Right lobe of liver (tissue), 6 donors: Measurements from ENCODE around the gene GLO1. TPM values are rescaled to one million over a fixed set of nuclear protein-coding genes. Genes with fewer than 3 reads are reported as not detected.

Experiments used
- ATAC-seq, 4 donors: fragments of 200-7000 bp; cut with Tn5 transposase; one replicate each; pipeline ENCODE4 v1.9.1; 2020; ENCODE audit warnings: mild to moderate bottlenecking in 4 of 4, moderate library complexity in 4 of 4
- DNase-seq, 3 donors: peaks; one replicate each; pipeline ENCODE4 v3.0.0-alpha.2; 2020
- H3K27ac ChIP-seq, 3 donors: fragments of 200-600 bp; one replicate each; pipeline ENCODE4 v1.8.0; 2022
- H3K27me3 ChIP-seq, 2 donors: fragments of 200-600 bp; one replicate each; pipeline ENCODE4 v1.8.0; 2022
- H3K36me3 ChIP-seq, 4 donors: fragments of 200-600 bp; sonication (generic) in 1 of 4; one replicate each; pipeline versions ENCODE4 v1.5.1 to v1.8.0; 2017 to 2022; ENCODE audit warnings: control low read depth in 1 of 4
- H3K4me1 ChIP-seq, 4 donors: fragments of 200-600 bp; sonication (generic) in 1 of 4; one replicate each; pipeline versions ENCODE4 v1.5.1 to v1.8.0; 2017 to 2022; ENCODE audit warnings: control low read depth in 1 of 4
- H3K4me3 ChIP-seq, 3 donors: fragments of 200-600 bp; one replicate each; pipeline ENCODE4 v1.8.0; 2022
- H3K9me3 ChIP-seq, 4 donors: fragments of 200-600 bp; sonication (generic) in 1 of 4; one replicate each; pipeline versions ENCODE4 v1.5.1 to v1.8.0; 2017 to 2022; ENCODE audit warnings: control low read depth in 1 of 4
- POLR2A ChIP-seq: fragments of 450-650 bp; IDR thresholded peaks from one replicate; pipeline ENCODE4 v1.6.1; 2017; ENCODE audit warnings: antibody characterized with exemption, mild to moderate bottlenecking
- WGBS: methylation state at CpG from one replicate; pipeline ENCODE4 v1.1.6; 2018; ENCODE audit warnings: low coverage, low lambda C conversion rate; ENCODE audit not compliant: insufficient coverage; ENCODE audit errors: missing lambda C conversion rate; 5-methylcytosine and 5-hydroxymethylcytosine counted together
- intact Hi-C, 2 donors: fragments of 100-400 bp; cut with DNase I; formaldehyde crosslinking; loops; one replicate each; pipeline versions ENCODE4 v1.11.2 to v1.14.1; 2022
- total RNA-seq, 6 experiments: library from RNA; depleted of rRNA in 2 of 6; stranded (reverse); fragments of >200 nt in 2 of 6; fragmentation: NEBNext Ultra II Directional in 3 of 6; extraction: Animal tissue kit (Norgen Biotek cat#: 25700) in 3 of 6; gene quantifications; one replicate each; pipeline versions ENCODE4 v1.1.0 to v1.2.4, GENCODE V29; 2016 to 2023
- TF ChIP-seq, protein P1 (sequence below), 4 donors: fragments of 200-600 bp in 3 of 4; fragments of 450-650 bp in 1 of 4; IDR thresholded peaks; one replicate each; pipeline versions ENCODE4 v1.5.1 to v1.8.0; 2016 to 2022; ENCODE audit warnings: antibody characterized with exemption in 4 of 4, mild to moderate bottlenecking in 2 of 4
- donor health status: DM: no; HTN: yes; CAD: no.
- donor health status: DM: no; HTN: no; CAD: no.
- donor health status: DM: no; HTN: no; CAD: no.
- donor health status: DM: no; HTN: yes; CAD: no.
- donor health status: DM: no; HTN: yes; CAD: no.

Gene GLO1
- total RNA-seq, 6 experiments from 2014 or later = 41.7 to 68.9 (median 57.8) TPM

DNA sequence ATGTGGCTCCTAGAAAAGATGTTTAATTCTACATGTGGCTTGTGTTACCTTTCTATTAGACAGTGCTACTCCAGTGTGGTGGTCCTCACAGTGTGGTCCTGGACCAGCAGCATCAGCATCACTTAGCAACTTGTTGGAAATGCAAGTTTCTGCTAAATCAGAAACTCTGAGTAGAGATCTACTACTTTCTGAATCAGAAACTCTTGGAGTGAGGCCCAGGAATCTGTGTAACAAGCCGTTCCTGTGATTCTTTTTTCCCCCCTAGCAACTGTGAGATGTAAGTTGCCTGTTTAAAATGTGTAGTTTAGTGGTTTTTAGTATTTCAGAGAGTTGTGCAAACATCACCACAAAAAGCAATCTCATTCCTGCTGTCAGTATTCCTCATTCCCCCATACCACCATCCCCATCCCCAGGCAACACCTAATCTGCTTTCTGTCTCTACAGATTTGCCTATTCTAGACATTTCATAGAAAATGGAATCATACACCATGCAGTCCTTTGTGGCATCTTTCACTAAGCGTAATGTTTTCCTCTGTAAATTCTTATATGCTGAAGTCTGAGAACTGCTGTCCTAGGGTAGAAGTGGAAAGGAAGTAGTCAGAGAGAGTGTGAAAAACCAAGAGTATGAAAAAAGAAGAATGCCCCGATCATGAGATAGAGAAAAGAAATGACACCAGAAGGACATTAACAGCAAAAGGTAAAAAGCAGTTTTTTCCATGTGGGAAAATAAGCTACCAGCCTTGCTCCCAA is 44.4 kb downstream of the GLO1 start:
- no peak for DNase-seq
- Histone ChIP-seq H3K27me3 (no peaks in the 10 kb centered on the region), H3K27ac (no peak overlapping the region), H3K36me3 (no peaks in the 10 kb centered on the region), H3K4me1 (no peaks in the 10 kb centered on the region), H3K9me3 (no peaks in the 10 kb centered on the region), H3K4me3 (no peak overlapping the region)
- no peak for TF ChIP-seq POLR2A
- TF ChIP-seq, protein P1, sequence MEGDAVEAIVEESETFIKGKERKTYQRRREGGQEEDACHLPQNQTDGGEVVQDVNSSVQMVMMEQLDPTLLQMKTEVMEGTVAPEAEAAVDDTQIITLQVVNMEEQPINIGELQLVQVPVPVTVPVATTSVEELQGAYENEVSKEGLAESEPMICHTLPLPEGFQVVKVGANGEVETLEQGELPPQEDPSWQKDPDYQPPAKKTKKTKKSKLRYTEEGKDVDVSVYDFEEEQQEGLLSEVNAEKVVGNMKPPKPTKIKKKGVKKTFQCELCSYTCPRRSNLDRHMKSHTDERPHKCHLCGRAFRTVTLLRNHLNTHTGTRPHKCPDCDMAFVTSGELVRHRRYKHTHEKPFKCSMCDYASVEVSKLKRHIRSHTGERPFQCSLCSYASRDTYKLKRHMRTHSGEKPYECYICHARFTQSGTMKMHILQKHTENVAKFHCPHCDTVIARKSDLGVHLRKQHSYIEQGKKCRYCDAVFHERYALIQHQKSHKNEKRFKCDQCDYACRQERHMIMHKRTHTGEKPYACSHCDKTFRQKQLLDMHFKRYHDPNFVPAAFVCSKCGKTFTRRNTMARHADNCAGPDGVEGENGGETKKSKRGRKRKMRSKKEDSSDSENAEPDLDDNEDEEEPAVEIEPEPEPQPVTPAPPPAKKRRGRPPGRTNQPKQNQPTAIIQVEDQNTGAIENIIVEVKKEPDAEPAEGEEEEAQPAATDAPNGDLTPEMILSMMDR (IDR thresholded peaks at IDR 0.05) = no peak
- intact Hi-C loops = no loop called here
- no peak for ATAC-seq
- WGBS = 88% methylated on average over 3 of the region's 3 CpGs

DNA sequence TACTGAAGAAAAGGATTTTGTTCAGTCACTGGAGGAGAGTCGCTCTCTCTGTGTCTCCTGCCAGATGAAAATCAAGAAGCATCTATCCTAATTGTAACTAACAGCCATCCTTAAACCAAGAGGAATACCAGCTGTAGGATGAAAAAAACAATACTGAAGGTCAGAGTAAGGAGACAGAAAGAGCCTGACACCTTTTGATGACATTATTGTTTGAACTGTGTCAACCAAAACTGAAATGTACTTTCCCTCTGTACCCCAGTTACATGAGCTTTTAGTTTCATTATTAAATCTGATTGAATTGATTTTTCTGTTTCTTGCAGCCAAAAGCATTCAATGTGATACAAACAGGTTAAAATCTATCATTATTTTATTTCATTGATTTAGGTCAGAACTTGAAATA is 46.0 kb downstream of the GLO1 start:
- Histone ChIP-seq H3K27ac (no peak overlapping the region), H3K9me3 (no peaks in the 10 kb centered on the region), H3K27me3 (no peaks in the 10 kb centered on the region), H3K36me3 (no peaks in the 10 kb centered on the region), H3K4me1 (no peaks in the 10 kb centered on the region), H3K4me3 (no peak overlapping the region)
- WGBS = 100% methylated on average over 1 of the region's 1 CpG
- no peak for DNase-seq
- ATAC-seq = no peak
- TF ChIP-seq, protein P1 (IDR thresholded peaks at IDR 0.05) = no peak
- TF ChIP-seq POLR2A = no peak
- intact Hi-C loops = no loop called here

DNA sequence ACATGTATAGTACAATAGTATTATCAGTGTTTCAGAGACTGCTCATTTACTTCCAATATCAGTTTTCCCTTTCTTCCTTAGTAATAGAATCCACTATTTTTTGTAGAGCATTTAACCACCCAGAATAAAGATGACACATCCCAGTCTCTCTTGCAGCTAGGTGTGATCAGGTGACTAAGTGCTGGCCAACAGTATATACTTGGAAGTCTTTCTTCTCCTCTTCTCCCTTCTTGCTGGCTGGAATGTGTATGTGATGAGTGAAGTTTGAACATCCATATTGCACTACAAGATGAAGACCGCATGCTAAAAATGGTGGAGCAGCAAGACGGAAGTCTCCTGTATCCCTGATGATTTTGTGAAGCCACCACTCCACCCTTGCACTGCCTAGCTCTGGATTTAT is 48.7 kb downstream of the GLO1 start:
- DNase-seq (no peak), ATAC-seq (no peak)
- TF ChIP-seq, protein P1 (IDR thresholded peaks at IDR 0.05) = no peak
- TF ChIP-seq POLR2A = no peak
- 83% methylated on average over 2 of the region's 2 CpGs for WGBS
- H3K27me3 ChIP-seq = no peaks in the 10 kb centered on the region
- H3K4me1 ChIP-seq = no peaks in the 10 kb centered on the region
- no peak overlapping the region for H3K4me3 ChIP-seq
- H3K36me3 ChIP-seq = no peaks in the 10 kb centered on the region
- intact Hi-C loops = no loop called here
- no peak overlapping the region for H3K27ac ChIP-seq
- H3K9me3 ChIP-seq = no peaks in the 10 kb centered on the region

DNA sequence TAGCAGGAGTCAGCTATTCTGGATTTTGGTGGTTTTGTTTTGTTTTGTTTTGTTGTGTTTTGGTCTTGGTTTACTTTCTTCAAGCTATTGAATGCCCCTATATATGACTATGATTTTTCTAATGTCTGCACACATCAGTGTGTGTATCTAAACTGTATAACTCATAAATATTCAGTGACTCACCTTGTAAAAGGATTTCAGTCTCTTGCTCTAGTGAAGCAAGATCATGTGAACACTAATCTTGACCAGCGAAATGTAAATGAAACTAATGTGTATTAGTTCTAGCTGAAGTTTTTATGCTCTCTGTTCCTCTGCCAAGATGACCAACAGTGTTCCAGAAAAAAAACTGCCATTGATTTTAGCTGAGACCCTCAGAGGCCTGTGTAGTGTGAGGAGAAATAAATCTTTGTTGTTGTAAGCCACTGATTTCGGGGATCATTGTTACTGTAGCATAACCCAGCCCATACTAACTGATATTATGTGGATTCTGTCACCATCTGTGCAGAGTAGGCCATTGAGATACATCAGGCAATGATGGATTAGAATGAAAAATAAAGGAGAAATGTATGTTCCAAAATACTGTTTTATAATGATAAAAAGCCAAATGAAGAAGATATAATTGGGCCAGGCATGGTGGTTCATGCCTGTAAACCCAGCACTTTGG is 51.7 kb downstream of the GLO1 start:
- Histone ChIP-seq H3K9me3 (no peaks in the 10 kb centered on the region), H3K4me1 (no peaks in the 10 kb centered on the region), H3K27ac (no peak overlapping the region), H3K4me3 (no peak overlapping the region), H3K36me3 (no peaks in the 10 kb centered on the region), H3K27me3 (no peaks in the 10 kb centered on the region)
- TF ChIP-seq, protein P1 (IDR thresholded peaks at IDR 0.05) = no peak
- TF ChIP-seq POLR2A = no peak
- DNase-seq (no peak), ATAC-seq (no peak)
- intact Hi-C loops = no loop called here
- 80% methylated on average over 2 of the region's 2 CpGs for WGBS
